HL-60 (cell line): Measurements from ENCODE around the gene ST6GAL1.

Source experiments
- DNase-seq, 2 experiments: peaks; one replicate each; pipeline ENCODE4 v3.0.0-alpha.2; 2010 to 2020; ENCODE audit warnings: low read depth in 1 of 2, low spot score in 1 of 2
- H3K27ac ChIP-seq: fragments of 250-450 bp; sonication (Bioruptor Pico); replicated peaks from 2 replicates; pipeline ENCODE4 v1.5.1; 2020; ENCODE audit warnings: mild to moderate bottlenecking, moderate library complexity
- H3K27me3 ChIP-seq: fragments of 250-450 bp; sonication (Bioruptor Pico); 2 replicates; pipeline ENCODE4 v1.5.1; 2021; ENCODE audit warnings: mild to moderate bottlenecking, moderate library complexity; ENCODE audit not compliant: insufficient read depth, poor library complexity, severe bottlenecking
- H3K4me3 ChIP-seq: replicated peaks from 2 replicates; pipeline ENCODE4 v1.5.1; 2011; ENCODE audit warnings: mild to moderate bottlenecking, control low read depth, low read length; ENCODE audit not compliant: insufficient read depth
- GABPA ChIP-seq: IDR thresholded peaks from 2 replicates; pipeline ENCODE4 v1.6.1; 2012; ENCODE audit warnings: low read depth
- POLR2AphosphoS5 ChIP-seq: IDR thresholded peaks from 2 replicates; pipeline ENCODE4 v1.6.1; 2012; ENCODE audit warnings: low read depth
- REST ChIP-seq: IDR thresholded peaks from 2 replicates; pipeline ENCODE4 v1.6.1; 2012; ENCODE audit warnings: low read depth; ENCODE audit not compliant: insufficient replicate concordance
- SPI1 ChIP-seq: IDR thresholded peaks from 2 replicates; pipeline ENCODE4 v1.6.1; 2012; ENCODE audit warnings: low read depth, mild to moderate bottlenecking, borderline replicate concordance
- TF ChIP-seq, protein P1 (sequence below): IDR thresholded peaks from one replicate; pipeline ENCODE4 v1.5.1; 2011; ENCODE audit warnings: low read length, control low read depth, inconsistent platforms; ENCODE audit not compliant: insufficient read depth

ST6GAL1 gene

GRCh38 chr3:187103251-187103650 is 172.9 kb downstream of the ST6GAL1 start:
- Histone ChIP-seq H3K27me3 (no peaks in the 10 kb centered on the region), H3K4me3 (no peak overlapping the region), H3K27ac (no peak overlapping the region)
- TF ChIP-seq POLR2AphosphoS5: no peak
- TF ChIP-seq REST: no peak
- TF ChIP-seq, protein P1, sequence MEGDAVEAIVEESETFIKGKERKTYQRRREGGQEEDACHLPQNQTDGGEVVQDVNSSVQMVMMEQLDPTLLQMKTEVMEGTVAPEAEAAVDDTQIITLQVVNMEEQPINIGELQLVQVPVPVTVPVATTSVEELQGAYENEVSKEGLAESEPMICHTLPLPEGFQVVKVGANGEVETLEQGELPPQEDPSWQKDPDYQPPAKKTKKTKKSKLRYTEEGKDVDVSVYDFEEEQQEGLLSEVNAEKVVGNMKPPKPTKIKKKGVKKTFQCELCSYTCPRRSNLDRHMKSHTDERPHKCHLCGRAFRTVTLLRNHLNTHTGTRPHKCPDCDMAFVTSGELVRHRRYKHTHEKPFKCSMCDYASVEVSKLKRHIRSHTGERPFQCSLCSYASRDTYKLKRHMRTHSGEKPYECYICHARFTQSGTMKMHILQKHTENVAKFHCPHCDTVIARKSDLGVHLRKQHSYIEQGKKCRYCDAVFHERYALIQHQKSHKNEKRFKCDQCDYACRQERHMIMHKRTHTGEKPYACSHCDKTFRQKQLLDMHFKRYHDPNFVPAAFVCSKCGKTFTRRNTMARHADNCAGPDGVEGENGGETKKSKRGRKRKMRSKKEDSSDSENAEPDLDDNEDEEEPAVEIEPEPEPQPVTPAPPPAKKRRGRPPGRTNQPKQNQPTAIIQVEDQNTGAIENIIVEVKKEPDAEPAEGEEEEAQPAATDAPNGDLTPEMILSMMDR: no peak
- TF ChIP-seq SPI1: no peak
- no peak for TF ChIP-seq GABPA
- no peak for DNase-seq

GRCh38 chr3:187104342-187104741 is 174.0 kb downstream of the ST6GAL1 start:
- Histone ChIP-seq H3K27ac (no peak overlapping the region), H3K4me3 (no peak overlapping the region), H3K27me3 (no peaks in the 10 kb centered on the region)
- TF ChIP-seq REST (no peak), SPI1 (no peak), POLR2AphosphoS5 (no peak), GABPA (no peak)
- TF ChIP-seq, protein P1: no peak
- no peak for DNase-seq

DNA sequence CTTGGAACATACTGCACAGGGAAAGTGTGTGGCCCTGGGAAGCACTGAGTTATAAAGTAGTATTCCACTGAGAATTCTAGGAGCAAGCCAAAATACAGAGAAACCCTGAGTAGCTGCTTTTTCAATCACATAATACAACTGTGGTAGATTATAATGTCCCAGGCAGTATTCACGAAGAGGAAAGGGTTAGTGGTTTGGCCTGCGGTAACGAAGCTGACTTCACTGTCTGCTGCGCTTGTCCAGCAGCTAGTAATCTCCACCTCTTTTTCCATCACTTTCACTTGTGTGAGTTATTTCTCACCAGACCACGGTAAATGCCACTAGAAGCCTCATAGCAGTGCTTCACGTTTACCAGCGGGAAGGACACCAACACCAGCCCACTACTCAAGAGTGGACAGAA is 174.6 kb downstream of the ST6GAL1 start:
- Histone ChIP-seq H3K27me3 (no peaks in the 10 kb centered on the region), H3K4me3 (no peak overlapping the region), H3K27ac (no peak overlapping the region)
- no peak for DNase-seq
- TF ChIP-seq REST (no peak), POLR2AphosphoS5 (no peak), SPI1 (no peak), GABPA (no peak)
- TF ChIP-seq, protein P1: no peak
